M059J (cell line): ENCODE data around the gene GLCE. TPM values are rescaled to one million over a fixed set of nuclear protein-coding genes. Genes with fewer than 3 reads are reported as not detected.

Source experiments
- DNase-seq: peaks from one replicate; pipeline ENCODE4 v3.0.0-alpha.2; 2012; ENCODE audit warnings: low read depth
- total RNA-seq: library from RNA; depleted of rRNA; stranded (reverse); fragments of >200 nt; shearing (Covaris generic); gene quantifications from 2 replicates; pipeline ENCODE4 v1.2.3, GENCODE V29; 2014

GLCE gene
- total RNA-seq, 1 experiment from 2014 or later, result 15.5 TPM

DNA sequence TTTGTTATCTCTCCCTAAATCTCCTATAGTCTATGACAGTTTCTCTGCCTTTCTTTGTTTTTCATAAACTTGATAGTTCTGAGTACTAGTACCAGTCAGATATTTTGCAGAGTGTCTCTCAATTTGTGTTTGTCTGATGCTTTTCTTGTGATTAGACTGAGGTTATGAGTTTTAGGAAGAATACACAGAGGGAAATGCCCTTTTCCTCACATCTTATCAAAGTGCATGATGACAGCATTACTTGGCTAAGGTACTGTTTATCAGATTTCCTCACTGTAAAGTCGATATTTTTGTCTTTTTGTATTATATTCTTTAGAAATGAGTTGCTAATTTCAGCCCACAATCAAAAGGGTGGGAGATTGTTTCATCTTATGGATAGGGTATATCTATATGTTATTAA lies 45.6 kb downstream of the GLCE start:
- no peak for DNase-seq

DNA sequence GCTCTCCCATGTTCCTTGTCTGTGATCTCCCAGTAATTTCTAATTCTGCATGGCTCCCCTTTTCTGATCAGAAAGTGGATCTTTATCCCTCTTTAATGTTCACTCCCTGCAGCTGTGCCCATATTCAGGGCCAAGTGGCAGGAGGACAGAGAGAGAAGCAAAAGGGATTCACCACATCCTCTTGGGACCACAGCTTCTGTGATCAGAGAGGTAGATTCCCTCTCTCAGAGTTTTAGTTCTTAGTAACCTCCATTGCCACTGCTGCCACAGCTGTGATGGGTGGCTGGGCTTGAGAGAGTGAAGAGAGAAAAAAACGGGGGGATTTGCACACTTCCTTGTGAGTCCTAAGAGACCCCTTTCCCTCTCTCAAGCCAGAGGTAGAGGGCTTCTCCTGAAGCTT lies 49.2 kb downstream of the GLCE start:
- DNase-seq, result no peak

GRCh38 chr15:69210574-69210973 lies 50.1 kb downstream of the GLCE start:
- no peak for DNase-seq

DNA sequence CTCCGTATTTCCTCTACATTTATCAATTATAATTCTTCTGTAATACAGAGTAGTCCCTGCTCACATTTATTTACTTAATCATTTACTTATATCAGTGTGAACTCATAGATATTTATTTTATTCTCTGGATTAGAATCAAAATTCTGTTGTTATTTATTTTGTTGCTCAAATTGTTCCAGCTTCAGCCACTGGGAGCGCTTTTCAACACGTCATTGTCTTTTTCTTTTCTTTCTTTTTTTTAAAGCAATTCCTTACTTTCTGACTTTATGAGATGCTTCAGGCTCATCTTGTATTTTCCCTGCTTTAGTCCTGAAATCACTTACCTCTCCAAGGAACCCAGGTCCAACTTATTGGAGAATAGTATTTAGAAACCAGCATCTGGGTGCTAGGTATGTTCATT lies 53.4 kb downstream of the GLCE start:
- no peak for DNase-seq

DNA sequence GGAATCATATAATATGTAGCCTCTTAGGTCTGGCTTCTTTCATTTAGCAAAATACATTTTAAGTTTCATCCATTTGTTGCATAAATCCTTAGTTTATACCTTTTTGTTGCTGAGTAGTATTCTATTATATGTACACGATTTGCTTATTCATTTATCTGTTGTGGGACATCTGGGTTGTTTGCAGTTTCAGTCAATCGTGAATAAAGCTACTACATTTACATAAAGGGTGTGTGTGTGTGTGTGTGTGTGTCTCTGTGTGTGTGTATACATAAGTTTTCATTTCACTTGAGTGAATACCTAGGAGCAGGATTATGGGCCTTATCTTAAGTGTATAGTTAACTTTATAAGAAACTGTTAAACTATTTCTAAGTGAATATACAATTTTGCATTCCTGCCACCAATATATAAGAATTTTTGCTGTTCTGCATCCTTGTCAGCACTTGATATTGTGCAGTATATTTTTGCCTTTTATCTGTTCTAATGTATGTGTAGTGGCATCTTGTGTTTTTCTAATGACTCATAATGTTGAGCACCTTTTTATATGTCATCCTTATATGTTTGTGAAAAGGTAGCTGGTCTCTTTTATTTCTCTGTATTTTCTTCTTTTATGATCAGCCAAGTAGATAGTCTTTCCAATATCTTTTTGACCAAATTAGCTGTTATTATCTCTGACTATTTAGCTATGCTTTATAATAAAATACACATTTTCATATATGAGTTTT lies 55.0 kb downstream of the GLCE start:
- no peak for DNase-seq

DNA sequence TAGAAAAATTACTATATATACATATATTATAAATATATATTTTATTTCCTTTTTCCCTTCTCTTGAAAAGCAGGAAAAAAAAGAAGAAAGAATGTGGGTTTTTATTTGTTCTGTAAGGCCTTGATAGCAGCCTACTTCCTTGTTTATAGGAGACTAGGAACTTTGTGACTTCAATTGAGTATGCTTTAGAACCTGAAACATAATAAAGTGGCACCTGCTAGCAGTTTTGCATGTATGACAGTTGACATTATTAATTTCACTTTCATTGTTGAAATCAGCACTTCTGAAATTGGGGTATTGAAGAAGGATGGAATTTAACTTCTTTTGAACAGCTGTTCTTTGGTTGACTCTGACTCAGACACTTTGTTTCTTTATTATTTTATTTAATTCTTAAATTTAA lies 56.9 kb downstream of the GLCE start:
- no peak for DNase-seq

GRCh38 chr15:69219690-69220089 lies 59.3 kb downstream of the GLCE start:
- no peak for DNase-seq

DNA sequence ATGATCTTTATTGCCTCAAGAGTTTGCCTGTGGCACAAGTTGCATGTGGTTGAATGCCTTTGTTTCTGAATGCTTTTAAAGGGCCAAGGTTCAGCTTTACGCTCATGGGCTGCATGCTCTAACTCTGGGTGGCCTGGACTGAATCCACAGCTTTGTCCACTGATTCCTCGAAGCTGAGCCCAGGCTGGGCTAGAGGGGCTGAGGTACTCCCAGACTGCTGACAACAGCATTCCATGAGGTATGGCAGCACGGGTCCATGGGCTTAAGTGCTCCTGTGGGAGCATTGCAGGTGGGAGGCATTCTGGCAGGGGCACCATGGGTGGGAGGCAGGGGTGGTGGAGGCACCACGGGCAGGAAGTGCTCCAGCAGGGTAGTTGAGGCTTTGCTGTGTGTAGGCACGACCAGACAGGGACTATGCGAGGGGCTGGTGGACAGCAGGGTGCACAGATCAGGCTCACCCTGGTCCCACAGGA lies 61.6 kb downstream of the GLCE start:
- DNase-seq, result no peak

- no peak for DNase-seq
These were observed 62.8 kb downstream of the GLCE start for GRCh38 chr15:69223083-69223813.

DNA sequence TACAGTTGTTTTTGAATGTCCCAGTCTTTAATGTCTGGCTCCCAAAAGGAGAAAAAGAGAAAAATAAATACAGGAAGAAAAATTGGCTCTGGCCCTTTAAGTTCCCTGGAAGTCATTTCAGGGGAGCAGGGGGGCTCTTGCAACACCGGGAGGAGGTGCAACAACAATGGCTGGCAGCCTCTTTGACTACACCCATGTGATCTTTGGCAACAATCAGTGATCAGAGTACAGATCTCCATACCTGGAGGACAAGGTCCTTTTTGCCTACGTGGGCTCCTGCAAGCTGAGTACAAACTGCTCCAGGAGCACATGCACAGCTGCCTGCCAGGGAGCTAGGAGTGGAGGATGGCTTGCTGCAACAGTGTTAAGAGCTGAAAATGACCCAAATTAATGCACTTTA lies 63.9 kb downstream of the GLCE start:
- no peak for DNase-seq

DNA sequence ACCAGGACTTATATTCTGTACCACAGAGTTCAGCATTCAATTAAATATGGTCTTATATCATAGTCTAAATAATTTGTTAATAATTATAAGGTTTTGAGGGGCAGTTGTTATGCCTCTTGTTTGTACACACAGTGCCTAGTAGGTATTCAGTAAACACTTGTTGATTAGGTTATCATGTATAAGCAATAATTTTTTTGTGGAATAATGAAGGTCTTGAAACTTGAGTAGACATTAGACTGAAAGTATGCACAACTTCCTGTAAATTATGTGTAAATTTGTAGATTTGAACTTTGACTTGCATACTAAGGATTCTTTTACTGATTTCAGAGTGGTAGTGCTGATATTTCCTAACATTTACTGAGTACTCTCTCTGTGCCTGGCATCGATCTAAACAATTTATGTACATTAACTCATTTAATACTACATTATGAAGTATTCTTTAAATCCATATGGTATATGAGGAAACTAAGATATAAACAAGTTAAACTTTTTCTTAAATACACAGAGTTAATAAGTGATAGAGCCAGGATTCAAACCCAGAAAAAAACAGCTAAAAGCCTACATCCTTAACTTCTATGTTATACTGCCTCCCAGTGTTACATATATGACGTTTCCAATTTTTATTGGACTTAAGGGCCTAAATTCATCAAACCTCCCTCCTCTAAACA lies 65.1 kb downstream of the GLCE start:
- DNase-seq, result peak; percentile 16

DNA sequence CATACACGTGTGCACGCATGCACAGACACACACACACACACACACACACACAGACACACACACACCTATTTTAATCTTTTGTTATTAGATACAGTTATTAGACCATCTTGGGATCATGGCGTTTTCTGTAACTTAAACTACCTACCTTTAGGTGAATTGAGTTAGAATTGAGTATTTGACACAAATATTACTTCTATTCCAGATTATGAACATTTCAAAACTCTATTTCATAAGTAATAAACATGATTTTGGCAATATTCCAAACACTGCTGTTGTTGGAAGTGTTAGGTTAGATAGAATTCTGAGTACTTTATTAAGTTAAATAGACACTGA lies 65.6 kb downstream of the GLCE start:
- DNase-seq, result no peak

- peak; percentile 2 for DNase-seq
These were observed 71.7 kb downstream of the GLCE start for GRCh38 chr15:69232144-69232543.

DNA sequence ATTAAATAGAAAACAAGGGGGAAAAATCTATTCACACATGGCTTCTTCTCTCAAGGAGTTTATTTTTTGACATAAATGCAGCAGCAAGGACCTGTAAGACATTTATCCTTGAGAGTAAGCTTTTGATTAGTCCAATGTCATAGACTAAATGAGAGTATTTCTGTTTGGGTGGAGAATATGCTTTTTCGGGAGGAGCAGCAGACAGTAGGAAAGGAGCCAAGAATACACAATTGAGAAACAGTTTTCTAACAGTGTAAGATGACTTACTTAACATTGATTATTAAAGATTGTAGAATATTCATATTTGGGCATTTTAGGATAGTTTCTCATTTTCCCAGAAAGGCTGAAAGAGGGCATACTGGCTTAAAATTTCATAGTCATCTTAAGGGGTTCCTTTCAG lies 72.3 kb downstream of the GLCE start:
- no peak for DNase-seq

- no peak for DNase-seq
These were observed 74.2 kb downstream of the GLCE start for GRCh38 chr15:69234676-69235075.

- DNase-seq, result no peak
These were observed 76.1 kb downstream of the GLCE start for GRCh38 chr15:69236505-69236904.

DNA sequence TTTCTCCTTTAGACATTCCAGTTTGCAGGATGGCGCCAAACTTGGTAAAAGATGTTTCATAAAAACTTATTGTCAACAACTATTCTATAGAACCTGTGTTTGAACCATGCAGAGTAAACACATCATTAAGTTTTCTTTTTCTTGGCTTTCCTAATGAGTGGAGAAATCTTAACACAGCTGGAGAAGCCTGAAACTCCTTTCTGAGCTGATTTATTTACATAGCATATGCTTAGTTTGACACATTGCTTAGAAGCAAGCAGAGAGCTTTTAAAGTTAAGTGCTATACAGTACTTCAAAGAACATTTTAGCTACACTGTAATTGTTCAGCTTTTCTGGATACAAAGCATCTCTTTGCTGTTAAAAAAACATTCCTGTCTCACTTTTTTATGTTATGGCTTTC lies 77.3 kb downstream of the GLCE start:
- no peak for DNase-seq

- peak; percentile 12 for DNase-seq
These were observed 84.4 kb downstream of the GLCE start for GRCh38 chr15:69244798-69245197.

DNA sequence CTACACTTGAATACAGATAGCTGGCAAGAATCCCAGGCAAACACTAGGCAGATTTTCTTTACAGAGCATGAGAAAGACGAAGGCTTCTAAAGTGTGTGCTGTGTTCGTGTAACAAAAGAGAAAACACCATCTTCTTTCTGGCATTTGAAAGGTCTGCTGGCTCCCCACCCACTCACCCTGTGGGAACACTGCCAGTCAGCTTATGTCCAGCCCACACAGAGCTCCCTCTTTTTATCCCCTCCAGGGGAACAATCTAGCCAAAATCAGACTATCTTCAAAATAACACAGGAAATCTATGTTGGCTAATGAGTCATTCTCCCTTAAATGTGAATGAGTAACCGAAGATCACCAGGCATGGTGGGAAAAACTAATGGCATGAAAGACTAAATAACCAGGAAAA lies 92.7 kb downstream of the GLCE start:
- DNase-seq, result peak; percentile 94

GRCh38 chr15:69265347-69265955 lies 105.0 kb downstream of the GLCE start:
- DNase-seq, result peak; percentile 56

DNA sequence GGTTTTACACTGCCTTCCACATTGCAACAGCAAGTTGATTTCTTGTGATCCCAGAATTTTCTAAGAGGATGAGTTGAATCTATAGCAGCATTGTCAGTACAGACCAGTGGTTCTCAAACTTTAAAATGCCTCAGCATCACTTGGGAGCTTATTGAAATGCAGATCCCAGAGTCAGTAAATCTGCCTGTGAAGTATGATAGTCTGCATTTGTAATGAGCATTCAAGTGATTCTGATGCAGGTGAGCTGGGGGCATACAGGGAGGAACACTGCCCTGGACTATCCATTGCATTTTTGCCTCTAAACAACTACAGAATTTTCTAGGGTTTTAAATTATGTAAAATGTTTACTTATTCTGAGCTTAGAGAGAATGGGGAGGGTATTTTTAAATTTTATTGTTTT lies 110.8 kb downstream of the GLCE start:
- no peak for DNase-seq

DNA sequence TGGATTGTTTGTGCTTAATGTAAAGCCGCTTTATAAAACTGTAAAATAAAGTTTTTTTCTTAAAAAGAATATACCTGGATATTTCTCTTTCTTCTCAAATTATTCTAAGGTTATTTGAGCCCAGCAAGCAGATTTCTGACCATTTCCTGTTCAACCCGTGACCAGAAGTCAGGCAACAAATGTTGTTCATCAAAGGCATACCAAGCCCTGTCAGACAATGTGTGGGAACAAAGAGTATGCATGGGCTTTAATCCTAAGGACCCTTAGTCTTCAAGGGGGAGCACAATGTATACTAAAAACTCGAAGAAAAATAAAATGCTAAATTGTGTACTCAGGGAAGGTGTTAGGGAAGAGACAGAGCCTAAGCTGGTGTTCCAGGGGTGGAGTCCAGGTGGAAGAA lies 111.7 kb downstream of the GLCE start:
- DNase-seq, result no peak

DNA sequence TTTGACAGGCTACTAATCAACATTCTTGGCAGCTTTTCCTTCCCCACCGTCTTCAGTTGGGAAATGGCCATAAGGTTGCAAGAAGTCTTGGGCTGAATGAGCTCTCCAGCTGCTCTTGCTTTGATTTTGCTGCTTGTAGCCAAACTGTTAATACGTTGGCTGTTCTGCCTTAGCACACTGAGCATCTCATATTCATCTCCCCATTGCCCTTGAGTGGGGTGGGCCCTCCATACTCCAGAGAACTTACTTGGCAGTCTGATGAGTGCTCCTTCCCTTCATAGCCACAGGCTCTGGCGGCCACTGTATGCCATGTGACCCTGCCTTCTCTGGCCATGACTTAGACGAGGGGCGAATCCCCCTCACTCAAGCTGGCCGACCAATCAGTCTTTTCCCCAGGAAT lies 112.5 kb downstream of the GLCE start:
- DNase-seq, result no peak
